HFF-Myc (cell line): ENCODE data around the gene TANK.

ENCODE experiments used
- DNase-seq: peaks from one replicate; pipeline ENCODE4 v3.0.0-alpha.2; 2011; ENCODE audit warnings: low read depth; ENCODE audit errors: extremely low read depth
- H3K4me3 ChIP-seq: replicated peaks from 2 replicates; pipeline ENCODE4 v1.5.1; 2011; ENCODE audit warnings: low read depth, mild to moderate bottlenecking, control low read depth, low read length
- TF ChIP-seq, protein P1 (sequence below): IDR thresholded peaks from 2 replicates; pipeline ENCODE4 v1.5.1; 2012; ENCODE audit warnings: mild to moderate bottlenecking, low read depth, low read length, control low read depth; ENCODE audit errors: missing control alignments

Gene TANK

DNA sequence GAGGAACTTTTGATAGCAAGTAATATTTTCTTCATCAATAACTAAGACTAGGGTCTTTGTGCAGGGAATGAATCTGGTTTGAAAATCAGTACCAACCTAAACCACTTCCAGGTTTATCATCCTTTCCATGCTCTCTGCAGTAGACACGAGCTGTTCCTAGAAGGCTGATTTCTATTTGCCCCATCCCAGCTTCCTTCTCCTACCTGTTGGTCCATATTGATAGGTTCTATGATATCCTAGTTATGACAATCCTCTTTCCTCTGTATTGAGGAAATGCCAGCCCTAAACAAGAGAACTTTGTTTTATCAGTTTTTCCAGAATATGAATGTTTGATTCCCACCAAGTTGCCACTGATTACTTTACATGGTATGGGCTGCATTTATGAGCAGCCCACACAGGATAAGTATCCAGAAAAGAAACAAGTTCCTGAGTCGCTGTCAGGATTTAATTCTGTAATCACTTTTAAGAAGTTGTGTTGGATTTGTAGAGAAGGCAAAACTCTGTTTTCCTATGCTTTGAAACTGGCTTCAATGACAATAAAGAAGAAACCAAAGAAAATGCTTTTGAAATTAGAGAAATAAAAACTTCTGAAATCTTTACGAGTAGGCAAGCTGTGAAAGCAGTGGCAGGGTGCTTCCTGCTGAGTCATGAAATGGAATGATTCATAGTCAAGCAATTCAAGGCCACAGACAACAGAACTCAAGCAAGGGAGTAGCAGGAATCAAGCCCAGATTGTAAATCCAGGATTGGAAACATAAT is 37.3 kb upstream of the TANK start:
- TF ChIP-seq, protein P1, sequence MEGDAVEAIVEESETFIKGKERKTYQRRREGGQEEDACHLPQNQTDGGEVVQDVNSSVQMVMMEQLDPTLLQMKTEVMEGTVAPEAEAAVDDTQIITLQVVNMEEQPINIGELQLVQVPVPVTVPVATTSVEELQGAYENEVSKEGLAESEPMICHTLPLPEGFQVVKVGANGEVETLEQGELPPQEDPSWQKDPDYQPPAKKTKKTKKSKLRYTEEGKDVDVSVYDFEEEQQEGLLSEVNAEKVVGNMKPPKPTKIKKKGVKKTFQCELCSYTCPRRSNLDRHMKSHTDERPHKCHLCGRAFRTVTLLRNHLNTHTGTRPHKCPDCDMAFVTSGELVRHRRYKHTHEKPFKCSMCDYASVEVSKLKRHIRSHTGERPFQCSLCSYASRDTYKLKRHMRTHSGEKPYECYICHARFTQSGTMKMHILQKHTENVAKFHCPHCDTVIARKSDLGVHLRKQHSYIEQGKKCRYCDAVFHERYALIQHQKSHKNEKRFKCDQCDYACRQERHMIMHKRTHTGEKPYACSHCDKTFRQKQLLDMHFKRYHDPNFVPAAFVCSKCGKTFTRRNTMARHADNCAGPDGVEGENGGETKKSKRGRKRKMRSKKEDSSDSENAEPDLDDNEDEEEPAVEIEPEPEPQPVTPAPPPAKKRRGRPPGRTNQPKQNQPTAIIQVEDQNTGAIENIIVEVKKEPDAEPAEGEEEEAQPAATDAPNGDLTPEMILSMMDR: no peak
- peak; percentile 91 for DNase-seq
- H3K4me3 ChIP-seq: no peak overlapping the region

DNA sequence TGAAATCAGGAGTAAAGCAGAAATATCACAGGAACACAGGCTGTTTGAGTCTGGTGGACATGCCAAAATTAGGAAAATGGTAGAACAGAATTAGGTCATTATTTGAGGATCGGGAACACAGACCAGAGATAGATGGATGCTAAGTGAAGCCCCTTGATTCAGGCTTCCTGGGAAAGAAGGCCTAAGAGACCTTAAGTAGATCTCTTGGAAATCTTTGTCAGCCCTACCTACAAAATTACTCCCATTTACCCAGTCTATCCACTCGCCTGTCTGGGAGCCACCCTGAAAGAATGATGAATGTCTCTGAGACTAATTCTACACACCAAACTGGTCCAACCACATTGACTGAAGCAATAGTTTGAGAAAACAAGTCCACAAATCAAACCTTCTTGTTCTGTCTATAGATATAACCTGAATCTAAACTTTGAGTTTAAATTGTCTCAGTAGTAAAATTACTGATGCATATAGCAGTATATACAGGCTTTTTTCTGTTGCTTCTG is 36.6 kb upstream of the TANK start:
- TF ChIP-seq, protein P1: no peak
- DNase-seq: no peak
- no peak overlapping the region for H3K4me3 ChIP-seq

DNA sequence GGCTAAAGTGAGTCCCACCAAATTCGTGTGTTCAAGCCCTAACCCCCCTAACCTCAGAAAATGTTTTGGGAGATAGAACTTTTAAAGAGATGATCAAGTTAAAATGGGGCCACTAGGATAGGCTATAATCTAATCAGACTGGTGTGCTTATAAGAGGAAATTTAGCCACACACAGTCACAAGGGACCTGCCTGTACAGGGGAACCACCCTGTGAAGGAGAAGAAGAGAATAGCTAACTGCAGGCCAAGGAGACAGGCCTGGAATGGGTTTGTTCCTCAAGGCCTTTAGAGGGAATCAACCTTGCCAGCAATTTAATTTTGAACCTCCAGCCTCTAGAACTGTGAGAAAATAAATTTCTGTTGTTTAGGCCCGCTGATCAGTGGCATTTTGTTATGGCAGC is 36.0 kb upstream of the TANK start:
- TF ChIP-seq, protein P1: no peak
- DNase-seq: no peak
- no peak overlapping the region for H3K4me3 ChIP-seq

DNA sequence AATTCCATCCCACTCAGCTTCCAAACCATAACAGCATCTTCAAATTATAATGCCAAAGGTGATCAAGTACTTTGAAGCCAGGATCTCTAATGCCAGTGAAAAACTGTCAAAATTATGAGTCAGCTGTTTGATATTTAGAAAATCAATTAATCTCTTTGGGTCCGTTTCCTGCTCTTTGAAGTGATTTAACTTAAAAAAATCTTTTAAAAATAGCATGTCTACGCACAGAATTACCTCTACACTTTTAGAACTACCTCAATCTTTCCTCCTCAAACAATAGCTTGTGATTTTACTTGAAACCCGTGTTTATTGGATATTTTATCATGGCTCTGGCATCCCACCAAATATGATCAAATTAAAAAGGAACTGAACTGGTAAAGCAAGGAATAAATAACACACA is 31.3 kb upstream of the TANK start:
- DNase-seq: no peak
- no peak overlapping the region for H3K4me3 ChIP-seq
- TF ChIP-seq, protein P1: no peak

DNA sequence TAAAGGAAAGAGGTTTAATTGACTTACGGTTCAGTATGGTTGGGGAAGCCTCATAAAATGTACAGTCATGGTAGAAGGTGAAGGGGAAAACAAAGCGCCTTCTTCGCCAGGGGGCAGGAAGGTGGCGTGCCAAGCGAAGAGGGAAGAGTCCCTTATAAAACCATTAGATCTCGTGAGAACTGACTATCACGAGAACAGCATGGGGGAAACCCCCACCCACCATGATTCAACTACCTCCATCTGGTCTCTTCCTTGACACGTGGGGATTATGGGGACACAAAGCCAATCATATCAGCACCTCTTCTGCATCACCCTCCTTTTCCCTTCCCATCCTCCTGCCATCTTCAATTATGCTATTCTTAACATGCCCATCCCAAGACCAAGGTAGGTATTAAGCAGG is 29.9 kb upstream of the TANK start:
- DNase-seq: no peak
- no peak overlapping the region for H3K4me3 ChIP-seq
- TF ChIP-seq, protein P1: no peak

DNA sequence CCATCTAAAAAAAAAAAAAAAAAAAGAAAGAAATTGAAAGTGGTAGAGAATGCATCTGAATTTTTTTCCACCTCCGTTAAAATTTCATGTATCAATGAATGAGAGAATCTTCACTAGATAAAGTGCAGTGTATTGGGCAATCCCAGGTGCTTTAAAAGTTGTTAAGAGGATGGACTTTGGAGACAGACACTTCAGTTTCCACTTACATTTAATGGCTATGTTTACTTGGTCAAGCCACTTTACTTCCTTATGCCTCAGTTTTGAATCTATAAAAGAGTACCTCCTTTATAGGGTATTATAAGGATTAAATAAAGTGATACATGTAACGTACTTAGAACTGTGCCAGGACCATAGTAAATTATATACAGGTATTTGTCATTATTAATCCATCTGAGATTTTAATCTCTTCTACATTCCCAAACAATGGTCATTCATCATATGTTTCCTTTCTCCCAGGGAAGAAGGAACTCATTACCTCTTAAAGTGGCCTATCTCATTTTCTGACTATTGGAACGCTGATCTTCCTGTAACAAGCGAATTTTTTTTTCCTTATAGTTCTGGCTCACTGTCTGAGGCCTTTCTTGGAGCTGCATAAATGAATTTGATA is 29.1 kb upstream of the TANK start:
- no peak for DNase-seq
- TF ChIP-seq, protein P1: no peak
- H3K4me3 ChIP-seq: no peak overlapping the region
